NCI-H2107 treated with DMSO at 0.1 percent for 48 hours (cell line): ENCODE measurements around the gene AQP12B.

Experiments used
- DNase-seq: peaks from one replicate; lab custom pipeline; 2025; ENCODE audit not compliant: unreplicated experiment; lab: John Stamatoyannopoulos, UW

Gene AQP12B

GRCh38 chr2:240718896-240719490, 36.3 kb upstream of the AQP12B start:
- DNase-seq, result no peak

GRCh38 chr2:240717681-240718581, 35.2 kb upstream of the AQP12B start:
- no peak for DNase-seq

GRCh38 chr2:240717181-240717641, 34.5 kb upstream of the AQP12B start:
- no peak for DNase-seq

GRCh38 chr2:240716130-240716798, 33.6 kb upstream of the AQP12B start:
- DNase-seq, result no peak

- no peak for DNase-seq
Observed at GRCh38 chr2:240714747-240715725, 32.4 kb upstream of the AQP12B start.

GRCh38 chr2:240713928-240714746, 31.5 kb upstream of the AQP12B start:
- DNase-seq, result no peak

- no peak for DNase-seq
Observed at GRCh38 chr2:240713071-240713927, 30.6 kb upstream of the AQP12B start.

GRCh38 chr2:240712121-240712520, 29.4 kb upstream of the AQP12B start:
- DNase-seq, result no peak

- no peak for DNase-seq
Observed at GRCh38 chr2:240711701-240712100, 29.0 kb upstream of the AQP12B start.

- DNase-seq, result no peak
Observed at GRCh38 chr2:240711296-240711695, 28.6 kb upstream of the AQP12B start.

GRCh38 chr2:240708457-240708856, 25.8 kb upstream of the AQP12B start:
- DNase-seq, result no peak

- no peak for DNase-seq
Observed at GRCh38 chr2:240707821-240708220, 25.1 kb upstream of the AQP12B start.

- DNase-seq, result no peak
Observed at GRCh38 chr2:240707043-240707756, 24.5 kb upstream of the AQP12B start.

- DNase-seq, result no peak
Observed at GRCh38 chr2:240705204-240705791, 22.6 kb upstream of the AQP12B start.

- DNase-seq, result no peak
Observed at GRCh38 chr2:240704651-240705050, 22.0 kb upstream of the AQP12B start.

GRCh38 chr2:240703417-240704341, 21.0 kb upstream of the AQP12B start:
- DNase-seq, result no peak

- DNase-seq, result no peak
Observed at GRCh38 chr2:240702640-240703011, 19.9 kb upstream of the AQP12B start.
